HG03571 (cell line): ENCODE results near the gene PITPNM3.

Experiments
- ATAC-seq: cut with Tn5 transposase; IDR thresholded peaks from one replicate; pipeline ENCODE4 v1.9.1; 2021; ENCODE audit not compliant: unreplicated experiment

Gene PITPNM3

GRCh38 chr17:6421700-6422604 is 134.4 kb downstream of the PITPNM3 start:
- no peak for ATAC-seq

DNA sequence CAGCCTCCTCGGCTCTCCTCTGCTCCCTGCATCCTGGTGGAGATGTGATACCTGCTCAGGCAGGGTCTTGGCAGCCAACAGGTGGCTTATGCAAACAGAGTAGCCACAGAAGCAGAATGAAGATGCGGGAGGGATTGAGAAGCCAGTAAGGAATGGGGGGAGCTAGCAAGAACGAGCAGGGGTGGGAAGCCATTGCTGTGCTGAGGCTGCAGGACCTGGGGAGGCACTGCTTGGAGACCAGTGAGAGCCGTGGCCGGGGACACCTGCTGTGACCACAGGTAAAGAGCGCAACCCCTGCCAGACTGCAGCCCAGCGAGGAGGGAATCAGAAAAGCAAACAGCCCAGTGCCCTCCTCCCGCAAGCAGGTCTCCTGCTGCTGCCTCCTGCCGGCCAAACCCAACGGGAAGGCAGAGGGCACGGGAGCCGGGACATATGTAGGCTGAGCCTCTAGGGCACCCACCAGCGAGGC is 136.1 kb downstream of the PITPNM3 start:
- ATAC-seq, result no peak

GRCh38 chr17:6415616-6416015 is 140.7 kb downstream of the PITPNM3 start:
- no peak for ATAC-seq

GRCh38 chr17:6413065-6413464 is 143.3 kb downstream of the PITPNM3 start:
- no peak for ATAC-seq

GRCh38 chr17:6408735-6409134 is 147.6 kb downstream of the PITPNM3 start:
- no peak for ATAC-seq

GRCh38 chr17:6408276-6408675 is 148.1 kb downstream of the PITPNM3 start:
- ATAC-seq, result no peak

- ATAC-seq, result no peak
Measured at GRCh38 chr17:6402258-6402657, 154.1 kb downstream of the PITPNM3 start.
